OCI-M1 (cell line): ENCODE measurements around the gene GLOD4.
A peak's percentile ranks its signal among the peaks of the same experiment; 100 is the strongest.

Experiments used
- DNase-seq: peaks from one replicate; lab custom pipeline; 2025; lab: John Stamatoyannopoulos, UW

Gene GLOD4

GRCh38 chr17:742147-742793 is 39.8 kb downstream of the GLOD4 start:
- DNase-seq: no peak

- DNase-seq: no peak
These were observed 41.7 kb downstream of the GLOD4 start for GRCh38 chr17:740240-741017.

GRCh38 chr17:737561-738113 is 44.4 kb downstream of the GLOD4 start:
- no peak for DNase-seq

- no peak for DNase-seq
These were observed 48.3 kb downstream of the GLOD4 start for GRCh38 chr17:733743-734142.

- DNase-seq: peak; percentile 30
These were observed 49.0 kb downstream of the GLOD4 start for GRCh38 chr17:732902-733720.

- peak; percentile 14 for DNase-seq
These were observed 49.8 kb downstream of the GLOD4 start, which contains the start of gene TLCD3A for GRCh38 chr17:732067-732901. TSS of gene TLCD3A (plus strand) at chr17:732596. CDS start at chr17:732648, 52 bp downstream.

- no peak for DNase-seq
These were observed 50.4 kb downstream of the GLOD4 start for GRCh38 chr17:731644-732066.

GRCh38 chr17:728911-729310 is 53.2 kb downstream of the GLOD4 start:
- no peak for DNase-seq

- DNase-seq: no peak
These were observed 55.7 kb downstream of the GLOD4 start for GRCh38 chr17:726271-726919.

- DNase-seq: no peak
These were observed 56.3 kb downstream of the GLOD4 start for GRCh38 chr17:725746-726145.

GRCh38 chr17:725084-725483 is 57.0 kb downstream of the GLOD4 start:
- no peak for DNase-seq

GRCh38 chr17:721540-721937 is 60.5 kb downstream of the GLOD4 start:
- DNase-seq: no peak

- DNase-seq: no peak
These were observed 61.2 kb downstream of the GLOD4 start for GRCh38 chr17:720706-721539.

- DNase-seq: no peak
These were observed 64.0 kb downstream of the GLOD4 start for GRCh38 chr17:718075-718474.
